Natural killer cell treated with Interleukin-12 subunit alpha and Interleukin-12 subunit beta and Interleukin-15 and Interleukin-18, amount 100 ng/mL, for 72 hours (primary cell): ENCODE measurements around the gene PHETA1. TPM values are rescaled to one million over a fixed set of nuclear protein-coding genes. Genes with fewer than 3 reads are reported as not detected.
"Not testable (repeated sequence)": the region's sequence is repeated elsewhere in the genome, so short reads cannot be mapped to it uniquely, and the experiment has no call there.

ENCODE experiments used
- ATAC-seq, 2 donors: fragments of 150-1000 bp; cut with Tn5 transposase in 1 of 2; sonication (Bioruptor Pico), chemical (Tn5 transposase) in 1 of 2; 2 replicates each; pipeline ENCODE4 v1.10.0; 2021
- DNase-seq: peaks from one replicate; pipeline ENCODE4 v3.0.0; 2022; ENCODE audit warnings: low spot score
- H3K27ac Mint-ChIP-seq, 2 donors: 1 replicate in 1 of 2; 2 replicates in 1 of 2; pipeline ENCODE4 v1.8.0; 2022; ENCODE audit warnings: mixed read lengths in 2 of 2, mild to moderate bottlenecking in 1 of 2, moderate library complexity in 1 of 2
- H3K27me3 Mint-ChIP-seq, 2 donors: 1 replicate in 1 of 2; 2 replicates in 1 of 2; pipeline ENCODE4 v1.8.0; 2022; ENCODE audit warnings: mixed read lengths in 2 of 2
- H3K36me3 Mint-ChIP-seq: one replicate; pipeline ENCODE4 v1.8.0; 2022; ENCODE audit warnings: mixed read lengths
- H3K4me1 Mint-ChIP-seq, 2 donors: 1 replicate in 1 of 2; 2 replicates in 1 of 2; pipeline ENCODE4 v1.8.0; 2022; ENCODE audit warnings: low read depth in 2 of 2, mixed read lengths in 2 of 2, mild to moderate bottlenecking in 1 of 2
- H3K4me3 Mint-ChIP-seq: one replicate; pipeline ENCODE4 v1.8.0; 2022; ENCODE audit warnings: mixed read lengths
- H3K9me3 Mint-ChIP-seq: 2 replicates; pipeline ENCODE4 v1.8.0; 2022; ENCODE audit warnings: mixed read lengths
- total RNA-seq, 2 donors: library from RNA; stranded (reverse); gene quantifications; one replicate each; pipeline ENCODE4 v1.2.3, GENCODE V29; 2022

PHETA1 gene
- total RNA-seq, 2 donors from 2014 or later, result 2.1 to 2.2 TPM

GRCh38 chr12:111342376-111342775 is 26.5 kb downstream of the PHETA1 start:
- H3K4me3 Mint-ChIP-seq, result no peak overlapping the region
- ATAC-seq, result no peak
- H3K9me3 Mint-ChIP-seq, result no peaks in the 10 kb centered on the region
- H3K27ac Mint-ChIP-seq, result no peak overlapping the region
- DNase-seq, result no peak
- no peaks in the 10 kb centered on the region for H3K36me3 Mint-ChIP-seq
- H3K4me1 Mint-ChIP-seq, result no peaks in the 10 kb centered on the region
- peaks cover 0 to 4% of the 10 kb centered on the region in 2 donors for H3K27me3 Mint-ChIP-seq

- H3K4me1 Mint-ChIP-seq, result no peaks in the 10 kb centered on the region
- no peak for ATAC-seq
- peaks cover 0 to 4% of the 10 kb centered on the region in 2 donors for H3K27me3 Mint-ChIP-seq
- H3K9me3 Mint-ChIP-seq, result no peaks in the 10 kb centered on the region
- H3K36me3 Mint-ChIP-seq, result no peaks in the 10 kb centered on the region
- no peak for DNase-seq
- H3K27ac Mint-ChIP-seq, result no peak overlapping the region
- H3K4me3 Mint-ChIP-seq, result no peak overlapping the region
Measured at GRCh38 chr12:111341426-111342065, 27.3 kb downstream of the PHETA1 start.

- H3K27ac Mint-ChIP-seq, H3K27me3 Mint-ChIP-seq, H3K4me1 Mint-ChIP-seq, DNase-seq, H3K4me3 Mint-ChIP-seq, H3K36me3 Mint-ChIP-seq, H3K9me3 Mint-ChIP-seq, ATAC-seq: not testable (repeated sequence)
Measured at GRCh38 chr12:111340680-111341079, 28.2 kb downstream of the PHETA1 start.

GRCh38 chr12:111340231-111340630 is 28.7 kb downstream of the PHETA1 start:
- ATAC-seq, result no peak
- no peak for DNase-seq
- Mint-ChIP-seq H3K27ac (no peak overlapping the region), H3K36me3 (no peaks in the 10 kb centered on the region), H3K4me1 (no peaks in the 10 kb centered on the region), H3K9me3 (no peaks in the 10 kb centered on the region), H3K27me3 (peaks cover 0 to 4% of the 10 kb centered on the region in 2 donors), H3K4me3 (no peak overlapping the region)

- Mint-ChIP-seq H3K27ac (no peak overlapping the region), H3K4me1 (no peaks in the 10 kb centered on the region), H3K4me3 (no peak overlapping the region), H3K36me3 (no peaks in the 10 kb centered on the region), H3K27me3 (peaks cover 0 to 4% of the 10 kb centered on the region in 2 donors), H3K9me3 (no peaks in the 10 kb centered on the region)
- ATAC-seq, result no peak
- DNase-seq, result no peak
Measured at GRCh38 chr12:111339321-111339938, 29.5 kb downstream of the PHETA1 start.

- H3K4me3 Mint-ChIP-seq, result no peak overlapping the region
- H3K4me1 Mint-ChIP-seq, result no peaks in the 10 kb centered on the region
- DNase-seq, result no peak
- no peaks in the 10 kb centered on the region for H3K36me3 Mint-ChIP-seq
- H3K27me3 Mint-ChIP-seq, result peaks cover 0 to 2% of the 10 kb centered on the region in 2 donors
- H3K27ac Mint-ChIP-seq, result no peak overlapping the region
- ATAC-seq, result no peak
- no peaks in the 10 kb centered on the region for H3K9me3 Mint-ChIP-seq
Measured at GRCh38 chr12:111338096-111338495, 30.8 kb downstream of the PHETA1 start.

- H3K27me3 Mint-ChIP-seq, result peaks cover 0 to 2% of the 10 kb centered on the region in 2 donors
- no peaks in the 10 kb centered on the region for H3K9me3 Mint-ChIP-seq
- no peaks in the 10 kb centered on the region for H3K36me3 Mint-ChIP-seq
- no peak for DNase-seq
- no peak overlapping the region for H3K4me3 Mint-ChIP-seq
- H3K4me1 Mint-ChIP-seq, result no peaks in the 10 kb centered on the region
- H3K27ac Mint-ChIP-seq, result no peak overlapping the region
- no peak for ATAC-seq
Measured at GRCh38 chr12:111337371-111337770, 31.5 kb downstream of the PHETA1 start.

GRCh38 chr12:111336411-111336810 is 32.5 kb downstream of the PHETA1 start:
- H3K4me1 Mint-ChIP-seq, DNase-seq, H3K27ac Mint-ChIP-seq, H3K4me3 Mint-ChIP-seq, H3K9me3 Mint-ChIP-seq, H3K36me3 Mint-ChIP-seq, H3K27me3 Mint-ChIP-seq, ATAC-seq: not testable (repeated sequence)

- Mint-ChIP-seq H3K9me3 (no peaks in the 10 kb centered on the region), H3K4me1 (no peaks in the 10 kb centered on the region)
- ATAC-seq, result no peak
Measured at GRCh38 chr12:111335811-111336210, 33.1 kb downstream of the PHETA1 start.

GRCh38 chr12:111335301-111335700 is 33.6 kb downstream of the PHETA1 start:
- not testable (repeated sequence) for H3K36me3 Mint-ChIP-seq, H3K27me3 Mint-ChIP-seq, ATAC-seq, H3K4me1 Mint-ChIP-seq, H3K4me3 Mint-ChIP-seq, H3K27ac Mint-ChIP-seq, DNase-seq, H3K9me3 Mint-ChIP-seq

More at GRCh38 chr12:111335811-111336210, 33.1 kb downstream of the PHETA1 start:
- Mint-ChIP-seq H3K4me3 (no peak overlapping the region), H3K36me3 (no peaks in the 10 kb centered on the region), H3K27ac (no peak overlapping the region), H3K27me3 (peaks cover 0 to 3% of the 10 kb centered on the region in 2 donors)
- DNase-seq, result no peak

- ATAC-seq, result no peak
- H3K27me3 Mint-ChIP-seq, result peaks cover 1 to 7% of the 10 kb centered on the region in 2 donors
Measured at GRCh38 chr12:111334393-111334915, 34.4 kb downstream of the PHETA1 start.

GRCh38 chr12:111330800-111331752 is 37.8 kb downstream of the PHETA1 start:
- no peak overlapping the region for H3K27ac Mint-ChIP-seq
- H3K4me3 Mint-ChIP-seq, result no peak overlapping the region
- no peaks in the 10 kb centered on the region for H3K36me3 Mint-ChIP-seq
- H3K9me3 Mint-ChIP-seq, result no peaks in the 10 kb centered on the region
- peaks cover 15 to 17% of the 10 kb centered on the region in 2 donors for H3K27me3 Mint-ChIP-seq
- ATAC-seq (no peak), DNase-seq (no peak)
- peaks cover 10 to 13% of the 10 kb centered on the region in 2 donors for H3K4me1 Mint-ChIP-seq

More at GRCh38 chr12:111334393-111334915, 34.4 kb downstream of the PHETA1 start:
- no peaks in the 10 kb centered on the region for H3K9me3 Mint-ChIP-seq
- no peaks in the 10 kb centered on the region for H3K36me3 Mint-ChIP-seq
- DNase-seq, result no peak
- H3K4me3 Mint-ChIP-seq, result no peak overlapping the region
- no peak overlapping the region for H3K27ac Mint-ChIP-seq
- no peaks in the 10 kb centered on the region for H3K4me1 Mint-ChIP-seq

- no peak for ATAC-seq
- Mint-ChIP-seq H3K4me1 (peaks cover 10 to 13% of the 10 kb centered on the region in 2 donors), H3K27me3 (peaks cover 15% of the 10 kb centered on the region in 2 donors), H3K9me3 (no peaks in the 10 kb centered on the region), H3K36me3 (no peaks in the 10 kb centered on the region), H3K27ac (no peak overlapping the region), H3K4me3 (no peak overlapping the region)
- no peak for DNase-seq
Measured at GRCh38 chr12:111328138-111328537, 40.8 kb downstream of the PHETA1 start.
